IPS-15b (cell line): ENCODE measurements around the gene CPS1.

Experiments
- H3K27me3 ChIP-seq: one replicate; pipeline ENCODE4 v1.6.1; 2013; ENCODE audit warnings: low read length; ENCODE audit not compliant: control insufficient read depth, insufficient read depth
- H3K36me3 ChIP-seq: one replicate; pipeline ENCODE4 v1.6.1; 2013; ENCODE audit warnings: low read length; ENCODE audit not compliant: control insufficient read depth, insufficient read depth
- H3K4me1 ChIP-seq: one replicate; pipeline ENCODE4 v1.6.1; 2013; ENCODE audit warnings: mild to moderate bottlenecking, low read length; ENCODE audit not compliant: control insufficient read depth, insufficient read depth
- H3K4me3 ChIP-seq: one replicate; pipeline ENCODE4 v1.5.1; 2013; ENCODE audit warnings: low read depth, low read length
- H3K9ac ChIP-seq: one replicate; pipeline ENCODE4 v1.6.1; 2013; ENCODE audit warnings: low read depth, mild to moderate bottlenecking, low read length
- H3K9me3 ChIP-seq: one replicate; pipeline ENCODE4 v1.6.1; 2013; ENCODE audit warnings: mild to moderate bottlenecking, low read length; ENCODE audit not compliant: control insufficient read depth, insufficient read depth

CPS1 gene

GRCh38 chr2:210617318-210617717 is 60.9 kb downstream of the CPS1 start:
- no peaks in the 10 kb centered on the region for H3K9me3 ChIP-seq
- H3K9ac ChIP-seq: no peak overlapping the region
- no peaks in the 10 kb centered on the region for H3K27me3 ChIP-seq
- H3K4me1 ChIP-seq: peaks cover 8% of the 10 kb centered on the region
- H3K4me3 ChIP-seq: no peak overlapping the region
- no peaks in the 10 kb centered on the region for H3K36me3 ChIP-seq

DNA sequence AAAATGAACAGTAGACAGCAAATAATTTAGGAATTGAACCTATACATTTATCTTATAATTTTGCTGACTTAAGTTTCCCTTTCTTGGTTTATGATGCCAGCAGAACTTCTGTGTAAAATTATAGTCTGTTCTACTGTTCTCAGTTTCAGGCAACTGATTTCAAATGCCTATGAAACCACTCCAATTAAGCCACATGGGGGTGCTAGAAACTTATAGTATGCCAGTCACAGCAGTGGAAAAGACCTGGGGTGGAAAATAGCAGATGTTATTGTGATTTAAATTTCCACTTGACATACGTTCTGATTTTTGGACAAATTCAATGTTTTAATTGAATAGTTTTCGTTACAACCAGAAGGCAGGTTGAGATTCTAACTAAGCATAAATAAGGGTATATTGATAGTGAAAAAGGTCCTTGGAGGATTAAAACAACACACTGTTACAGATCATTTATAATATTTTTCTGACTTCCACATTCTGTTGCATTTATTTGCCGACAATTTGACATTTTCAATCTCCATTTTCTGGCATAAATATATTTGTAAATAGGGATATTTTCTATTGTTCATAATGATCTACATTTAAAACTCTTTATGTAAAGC is 61.4 kb downstream of the CPS1 start:
- H3K9me3 ChIP-seq: no peaks in the 10 kb centered on the region
- no peaks in the 10 kb centered on the region for H3K27me3 ChIP-seq
- H3K4me1 ChIP-seq: peaks cover 8% of the 10 kb centered on the region
- no peak overlapping the region for H3K9ac ChIP-seq
- no peaks in the 10 kb centered on the region for H3K36me3 ChIP-seq
- no peak overlapping the region for H3K4me3 ChIP-seq

GRCh38 chr2:210620456-210620855 is 64.1 kb downstream of the CPS1 start:
- Histone ChIP-seq H3K36me3 (no peaks in the 10 kb centered on the region), H3K4me1 (peaks cover 8% of the 10 kb centered on the region), H3K9me3 (no peaks in the 10 kb centered on the region), H3K9ac (no peak overlapping the region), H3K4me3 (no peak overlapping the region), H3K27me3 (no peaks in the 10 kb centered on the region)

DNA sequence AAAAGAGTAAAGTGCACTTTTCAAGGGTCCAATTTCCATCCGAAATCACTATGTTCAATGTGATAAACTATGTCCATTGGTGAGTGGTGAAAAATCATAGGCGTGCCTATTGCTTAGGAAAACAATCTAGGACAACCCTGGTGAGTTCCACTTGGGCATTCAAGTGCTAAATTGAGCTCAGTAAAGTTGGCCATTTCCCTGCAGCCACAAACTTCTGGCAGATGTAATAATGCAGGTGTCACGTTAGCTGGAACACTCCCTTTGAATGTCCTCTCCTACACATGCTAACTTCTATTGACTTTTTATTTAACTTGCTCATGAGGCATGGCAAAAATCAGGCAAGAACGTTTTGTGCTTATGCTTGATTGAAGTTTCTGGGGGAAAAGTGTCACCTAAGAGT is 67.1 kb downstream of the CPS1 start:
- no peaks in the 10 kb centered on the region for H3K27me3 ChIP-seq
- H3K4me3 ChIP-seq: no peak overlapping the region
- H3K9ac ChIP-seq: no peak overlapping the region
- no peaks in the 10 kb centered on the region for H3K36me3 ChIP-seq
- no peaks in the 10 kb centered on the region for H3K9me3 ChIP-seq
- peaks cover 8% of the 10 kb centered on the region for H3K4me1 ChIP-seq

GRCh38 chr2:210626849-210627248 is 70.5 kb downstream of the CPS1 start:
- no peak overlapping the region for H3K9ac ChIP-seq
- no peaks in the 10 kb centered on the region for H3K36me3 ChIP-seq
- no peaks in the 10 kb centered on the region for H3K27me3 ChIP-seq
- no peaks in the 10 kb centered on the region for H3K4me1 ChIP-seq
- H3K4me3 ChIP-seq: no peak overlapping the region
- no peaks in the 10 kb centered on the region for H3K9me3 ChIP-seq

DNA sequence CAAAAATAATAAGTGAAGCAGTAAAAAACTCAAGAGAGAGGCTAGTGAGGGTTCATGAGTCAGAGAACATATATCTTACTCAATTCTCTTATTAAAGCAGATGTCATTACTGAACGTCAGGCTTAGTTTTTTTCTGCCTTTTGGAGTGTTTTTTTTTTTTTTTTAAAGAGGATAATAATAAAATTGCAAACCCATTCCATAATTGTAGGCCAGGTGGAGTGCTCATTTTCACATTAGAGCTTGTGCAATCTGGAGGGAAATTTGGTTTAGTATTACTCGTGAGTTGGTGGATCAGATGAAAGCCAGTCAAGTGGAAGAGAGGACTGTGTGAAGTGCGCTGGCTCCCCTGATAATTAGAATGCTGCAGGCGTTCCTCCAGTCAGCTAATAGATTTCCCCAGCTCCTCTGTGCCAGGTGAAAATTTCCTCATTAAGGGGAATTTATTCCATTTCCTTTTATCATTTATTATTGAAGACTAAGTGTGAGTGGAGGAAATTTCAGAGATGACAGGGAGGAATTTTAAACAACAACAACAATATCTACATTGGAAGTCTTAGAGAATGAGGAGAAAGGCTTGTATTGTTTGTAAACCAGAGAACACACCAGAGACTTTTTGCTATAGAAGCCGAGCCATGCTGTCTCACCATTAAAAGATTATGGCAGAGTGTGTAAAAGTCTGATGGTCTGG is 74.6 kb downstream of the CPS1 start:
- H3K27me3 ChIP-seq: no peaks in the 10 kb centered on the region
- no peaks in the 10 kb centered on the region for H3K4me1 ChIP-seq
- no peaks in the 10 kb centered on the region for H3K36me3 ChIP-seq
- no peak overlapping the region for H3K9ac ChIP-seq
- no peak overlapping the region for H3K4me3 ChIP-seq
- no peaks in the 10 kb centered on the region for H3K9me3 ChIP-seq

- Histone ChIP-seq H3K9me3 (no peaks in the 10 kb centered on the region), H3K27me3 (no peaks in the 10 kb centered on the region), H3K4me3 (no peak overlapping the region), H3K36me3 (no peaks in the 10 kb centered on the region), H3K4me1 (peaks cover 10% of the 10 kb centered on the region), H3K9ac (no peak overlapping the region)
These were observed 77.3 kb downstream of the CPS1 start for GRCh38 chr2:210633699-210634098.

- Histone ChIP-seq H3K27me3 (no peaks in the 10 kb centered on the region), H3K4me3 (no peak overlapping the region), H3K9ac (no peak overlapping the region), H3K36me3 (no peaks in the 10 kb centered on the region), H3K9me3 (no peaks in the 10 kb centered on the region), H3K4me1 (peaks cover 10% of the 10 kb centered on the region)
These were observed 78.9 kb downstream of the CPS1 start for GRCh38 chr2:210635257-210635656.

DNA sequence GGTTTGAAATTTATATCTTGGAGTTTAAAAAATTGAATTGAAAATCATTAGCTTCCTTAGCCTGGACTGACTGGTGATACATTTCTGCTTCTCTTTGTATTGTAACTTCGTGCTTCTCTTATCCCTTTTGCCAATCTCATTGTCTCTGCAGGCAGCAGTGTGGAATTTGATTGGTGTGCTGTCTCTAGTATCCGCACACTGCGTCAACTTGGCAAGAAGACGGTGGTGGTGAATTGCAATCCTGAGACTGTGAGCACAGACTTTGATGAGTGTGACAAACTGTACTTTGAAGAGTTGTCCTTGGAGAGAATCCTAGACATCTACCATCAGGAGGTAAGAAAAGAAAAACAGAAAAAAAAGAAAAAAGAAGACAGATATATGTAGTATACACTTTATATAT is 85.9 kb downstream of the CPS1 start:
- no peak overlapping the region for H3K9ac ChIP-seq

GRCh38 chr2:210647151-210647550 is 90.8 kb downstream of the CPS1 start:
- Histone ChIP-seq H3K9ac (no peak overlapping the region), H3K9me3 (no peaks in the 10 kb centered on the region), H3K36me3 (no peaks in the 10 kb centered on the region), H3K4me1 (no peaks in the 10 kb centered on the region), H3K27me3 (no peaks in the 10 kb centered on the region), H3K4me3 (no peak overlapping the region)

More for the DNA sequence above, 85.9 kb downstream of the CPS1 start:
- Histone ChIP-seq H3K9me3 (no peaks in the 10 kb centered on the region), H3K36me3 (no peaks in the 10 kb centered on the region), H3K4me1 (peaks cover 6% of the 10 kb centered on the region), H3K4me3 (no peak overlapping the region), H3K27me3 (no peaks in the 10 kb centered on the region)

DNA sequence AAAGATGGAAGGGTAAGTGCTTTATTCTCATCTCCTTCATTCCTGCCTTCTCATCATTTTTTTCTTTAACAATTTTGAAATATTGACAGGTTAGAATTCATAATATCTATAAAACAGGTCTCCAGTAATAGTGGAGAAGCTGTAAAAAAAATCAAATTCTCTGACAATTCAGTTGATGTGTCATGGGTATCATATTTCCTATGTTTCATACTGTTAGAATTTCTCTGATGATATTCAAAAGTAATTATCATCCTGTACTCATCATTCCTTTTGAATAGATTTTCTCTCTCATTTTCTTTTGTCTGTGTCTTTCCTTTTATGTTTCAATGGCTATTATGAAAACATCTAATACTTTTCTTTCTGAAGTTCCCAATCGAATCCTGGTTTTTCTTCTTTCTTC is 97.7 kb downstream of the CPS1 start:
- H3K4me1 ChIP-seq: no peaks in the 10 kb centered on the region
- H3K36me3 ChIP-seq: no peaks in the 10 kb centered on the region
- H3K27me3 ChIP-seq: no peaks in the 10 kb centered on the region
- no peak overlapping the region for H3K4me3 ChIP-seq
- H3K9me3 ChIP-seq: no peaks in the 10 kb centered on the region
- H3K9ac ChIP-seq: no peak overlapping the region

DNA sequence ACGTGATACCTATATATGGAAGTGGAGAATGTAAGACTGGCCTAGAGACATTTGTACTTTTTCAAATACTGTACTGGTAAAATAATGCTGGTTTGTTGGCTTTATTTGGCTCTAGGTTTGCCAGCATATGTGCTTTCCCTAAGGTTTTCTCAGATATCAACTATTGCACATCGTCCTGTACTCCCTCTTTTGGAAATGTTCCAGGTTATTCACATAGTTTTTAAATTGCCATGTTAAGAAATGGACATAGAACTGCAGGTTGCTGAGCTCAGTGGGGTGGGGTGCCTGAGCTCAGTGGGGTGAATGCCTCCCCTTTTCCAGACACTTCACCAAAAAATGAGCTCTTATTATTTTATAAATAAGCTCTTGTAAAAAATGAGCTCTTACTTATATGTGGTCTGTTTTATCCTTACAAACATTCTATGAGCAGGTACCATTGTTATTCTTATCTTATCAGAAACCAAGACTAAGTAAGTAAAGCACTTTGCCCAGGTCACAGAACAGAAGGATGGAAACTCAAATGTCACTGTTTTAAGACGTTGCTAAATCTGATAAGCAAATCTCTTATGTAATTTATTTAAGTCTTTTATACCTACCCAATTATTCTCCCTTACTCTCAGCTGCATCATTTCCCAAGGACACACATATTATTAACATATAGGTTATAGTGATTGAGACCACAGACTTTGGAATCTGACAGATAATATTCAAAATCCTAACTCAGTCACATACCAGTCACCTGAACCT is 99.0 kb downstream of the CPS1 start:
- Histone ChIP-seq H3K27me3 (no peaks in the 10 kb centered on the region), H3K9me3 (no peaks in the 10 kb centered on the region), H3K9ac (no peak overlapping the region), H3K36me3 (no peaks in the 10 kb centered on the region), H3K4me1 (no peaks in the 10 kb centered on the region), H3K4me3 (no peak overlapping the region)
